Measurements from ENCODE around the gene HLA-G.
"Not testable (repeated sequence)": the region's sequence is repeated elsewhere in the genome, so short reads cannot be mapped to it uniquely, and the experiment has no call there.

The HLA-G gene

DNA sequence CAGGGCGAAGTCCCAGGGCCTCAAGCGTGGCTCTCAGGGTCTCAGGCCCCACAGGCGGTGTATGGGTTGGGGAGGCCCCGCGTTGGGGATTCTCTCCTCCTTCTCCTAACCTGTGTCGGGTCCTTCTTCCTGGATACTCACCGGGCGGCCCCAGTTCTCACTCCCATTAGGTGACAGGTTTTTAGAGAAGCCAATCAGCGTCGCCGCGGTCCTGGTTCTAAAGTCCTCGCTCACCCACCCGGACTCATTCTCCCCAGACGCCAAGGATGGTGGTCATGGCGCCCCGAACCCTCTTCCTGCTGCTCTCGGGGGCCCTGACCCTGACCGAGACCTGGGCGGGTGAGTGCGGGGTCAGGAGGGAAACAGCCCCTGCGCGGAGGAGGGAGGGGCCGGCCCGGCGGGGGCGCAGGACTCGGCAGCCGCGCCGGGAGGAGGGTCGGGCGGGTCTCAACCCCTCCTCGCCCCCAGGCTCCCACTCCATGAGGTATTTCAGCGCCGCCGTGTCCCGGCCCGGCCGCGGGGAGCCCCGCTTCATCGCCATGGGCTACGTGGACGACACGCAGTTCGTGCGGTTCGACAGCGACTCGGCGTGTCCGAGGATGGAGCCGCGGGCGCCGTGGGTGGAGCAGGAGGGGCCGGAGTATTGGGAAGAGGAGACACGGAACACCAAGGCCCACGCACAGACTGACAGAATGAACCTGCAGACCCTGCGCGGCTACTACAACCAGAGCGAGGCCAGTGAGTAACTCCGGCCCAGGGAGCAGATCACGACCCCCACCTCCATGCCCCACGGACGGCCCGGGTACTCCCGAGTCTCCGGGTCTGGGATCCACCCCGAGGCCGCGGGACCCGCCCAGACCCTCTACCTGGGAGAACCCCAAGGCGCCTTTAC lies at the start of gene HLA-G:
HLA-G (plus strand) TSS at position 247 of the 892 bp plus-strand sequence; CDS start at position 267, 20 bp downstream.
- no peak for DNase-seq (ENCODE audit: extremely low read depth in 1 of 2, low read depth in 1 of 2)

DNA sequence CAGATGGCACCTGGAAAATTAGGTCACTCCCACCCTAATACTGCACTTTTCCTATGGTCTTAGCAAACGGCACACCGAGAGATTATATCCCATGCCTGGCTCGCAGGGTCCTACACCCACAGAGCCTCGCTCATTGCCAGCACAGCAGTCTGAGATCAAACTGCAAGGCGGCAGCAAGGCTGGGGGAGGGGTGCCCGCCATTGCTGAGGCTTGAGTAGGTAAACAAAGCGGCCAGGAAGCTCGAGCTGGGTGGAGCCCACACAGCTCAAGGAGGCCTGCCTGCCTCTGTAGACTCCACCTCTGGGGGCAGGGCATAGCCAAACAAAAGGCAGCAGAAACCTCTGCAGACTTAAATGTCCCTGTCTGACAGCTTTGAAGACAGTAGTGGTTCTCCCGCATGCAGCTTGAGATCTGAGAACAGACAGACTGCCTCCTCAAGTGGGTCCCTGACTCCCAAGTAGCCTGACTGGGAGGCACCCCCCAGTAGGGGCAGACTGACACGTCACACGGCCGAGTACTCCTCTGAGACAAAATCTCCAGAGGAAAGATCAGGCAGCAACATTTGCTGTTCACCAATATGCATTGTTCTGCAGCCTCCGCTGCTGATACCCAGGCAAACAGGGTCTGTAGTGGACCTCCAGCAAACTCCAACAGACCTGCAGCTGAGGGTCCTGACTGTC lies 47.5 kb upstream of the HLA-G start:
- DNase-seq (ENCODE audit: extremely low read depth in 1 of 2, low read depth in 1 of 2), result not testable (repeated sequence)

DNA sequence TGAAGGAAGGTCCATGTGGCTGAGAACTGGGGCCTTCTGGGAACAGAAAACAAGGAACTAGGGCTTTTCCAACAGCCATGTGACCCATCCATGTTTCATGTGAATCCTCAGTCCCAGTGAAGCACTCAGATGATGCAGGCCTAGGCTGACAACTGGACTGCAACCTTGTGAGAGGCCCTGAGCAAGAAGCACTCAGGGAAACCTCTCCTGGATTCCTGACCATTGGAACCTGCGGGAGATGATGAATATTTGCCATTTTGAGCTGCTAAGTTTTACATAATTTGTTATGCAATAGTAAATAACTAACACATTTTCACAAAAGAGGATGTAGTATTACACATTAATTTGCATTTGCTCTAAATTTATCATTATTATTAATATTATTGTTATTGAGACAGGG lies 38.4 kb upstream of the HLA-G start:
- DNase-seq (ENCODE audit: extremely low read depth in 1 of 2, low read depth in 1 of 2), result no peak

DNA sequence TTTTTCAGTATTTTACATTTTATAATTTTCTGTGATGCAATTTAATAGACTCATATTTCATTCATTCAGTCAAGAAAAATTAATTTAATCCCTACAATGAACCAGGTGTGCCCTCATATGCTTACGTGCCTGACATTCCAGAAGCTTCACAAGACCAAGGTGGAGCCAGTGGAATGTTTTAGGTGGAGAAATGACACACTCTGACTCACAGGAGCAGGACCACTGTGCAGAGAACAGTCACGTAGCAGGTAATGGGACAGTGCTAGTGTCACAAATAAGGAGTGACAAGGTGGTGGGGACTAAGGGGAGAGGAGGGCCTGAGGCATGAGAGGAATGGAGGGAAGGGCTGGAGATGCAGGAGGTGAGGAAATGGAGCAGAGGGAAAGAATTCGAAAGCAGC lies 37.0 kb upstream of the HLA-G start:
- DNase-seq (ENCODE audit: extremely low read depth in 1 of 2, low read depth in 1 of 2), result no peak

DNA sequence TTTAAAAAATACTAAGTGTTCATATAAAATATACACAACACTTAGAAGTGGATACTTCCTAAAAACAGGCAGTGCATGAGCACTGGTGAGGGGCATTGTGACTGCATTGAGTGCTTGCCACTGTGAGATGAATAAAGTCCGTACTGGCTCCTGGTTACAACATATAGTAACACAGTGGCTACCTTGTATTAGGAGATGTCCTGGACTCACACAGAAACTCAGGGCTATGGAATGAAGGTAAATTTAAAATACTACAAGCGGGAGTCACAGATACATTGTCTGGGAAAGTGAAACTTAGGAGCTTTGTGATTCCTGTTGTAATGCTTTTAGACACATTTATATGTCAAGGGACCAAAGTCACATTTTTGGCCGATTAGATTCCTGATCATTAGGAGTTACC lies 36.5 kb upstream of the HLA-G start:
- no peak for DNase-seq (ENCODE audit: extremely low read depth in 1 of 2, low read depth in 1 of 2)

DNA sequence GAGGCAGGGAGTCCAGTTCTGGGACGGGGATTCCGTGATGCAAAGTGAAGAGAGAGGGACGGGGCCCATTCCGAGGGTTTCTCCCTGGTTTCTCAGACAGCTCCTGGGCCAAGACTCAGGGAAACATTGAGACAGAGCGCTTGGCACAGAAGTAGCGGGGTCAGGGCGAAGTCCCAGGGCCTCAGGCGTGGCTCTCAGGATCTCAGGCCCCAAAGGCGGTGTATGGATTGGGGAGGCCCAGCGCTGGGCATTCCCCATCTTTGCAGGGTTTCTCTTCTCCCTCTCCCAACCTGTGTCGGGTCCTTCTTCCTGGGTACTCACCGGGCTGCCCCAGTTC lies 35.9 kb upstream of the HLA-G start:
- no peak for DNase-seq (ENCODE audit: extremely low read depth in 1 of 2, low read depth in 1 of 2)

DNA sequence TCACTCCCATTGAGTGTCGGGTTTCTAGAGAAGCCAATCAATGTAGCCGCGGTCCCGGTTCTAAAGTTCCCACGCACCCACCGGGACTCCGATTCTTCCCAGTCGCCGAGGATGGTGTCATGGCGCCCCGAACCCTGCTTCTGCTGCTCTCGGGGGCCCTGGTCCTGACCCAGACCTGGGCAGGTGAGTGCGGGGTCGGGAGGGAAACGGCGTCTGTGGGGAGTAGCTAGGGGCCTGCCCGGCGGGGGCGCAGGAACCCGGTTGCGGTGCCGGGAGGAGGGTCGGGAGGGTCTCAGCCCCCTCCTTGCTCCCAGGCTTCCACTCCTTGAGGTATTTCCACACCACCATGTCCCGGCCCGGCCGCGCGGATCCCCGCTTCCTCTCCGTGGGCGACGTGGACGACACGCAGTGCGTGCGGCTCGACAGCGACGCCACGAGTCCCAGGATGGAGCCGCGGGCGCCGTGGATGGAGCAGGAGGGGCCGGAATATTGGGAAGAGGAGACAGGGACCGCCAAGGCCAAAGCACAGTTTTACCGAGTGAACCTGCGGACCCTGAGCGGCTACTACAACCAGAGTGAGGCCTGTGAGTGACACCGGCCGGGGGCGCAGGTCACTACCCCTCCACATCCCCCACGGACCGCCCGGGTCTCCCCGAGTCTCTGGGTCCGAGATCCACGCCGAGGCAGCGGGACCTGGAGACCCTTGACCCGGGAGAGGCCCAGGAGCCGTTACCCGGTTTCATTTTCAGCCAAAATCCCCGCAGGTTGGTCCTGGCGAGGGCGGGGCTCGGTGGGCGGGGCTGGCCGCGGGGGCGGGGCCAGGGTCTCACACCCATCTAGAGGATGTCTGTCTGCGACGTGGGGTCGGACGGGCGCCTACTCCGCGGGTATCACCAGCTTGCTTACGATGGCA lies 35.2 kb upstream of the HLA-G start:
- DNase-seq (ENCODE audit: extremely low read depth in 1 of 2, low read depth in 1 of 2), result peak; percentile 27 to 69

DNA sequence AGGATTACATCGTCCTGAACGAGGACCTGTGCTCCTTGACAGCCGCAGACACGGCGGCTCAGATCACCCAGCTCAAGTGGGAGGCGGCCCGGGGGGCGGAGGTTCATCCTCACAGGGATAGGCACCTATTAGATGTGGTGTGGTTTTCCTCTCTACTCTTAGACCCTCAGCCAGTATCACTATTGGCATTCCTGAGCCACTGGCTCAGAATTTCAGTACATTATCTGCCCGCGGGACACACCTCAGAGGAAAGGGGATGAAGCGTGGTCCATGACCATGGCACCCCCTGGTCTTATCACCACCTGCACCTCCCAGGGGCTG lies 34.6 kb upstream of the HLA-G start:
- no peak for DNase-seq (ENCODE audit: extremely low read depth in 1 of 2, low read depth in 1 of 2)

DNA sequence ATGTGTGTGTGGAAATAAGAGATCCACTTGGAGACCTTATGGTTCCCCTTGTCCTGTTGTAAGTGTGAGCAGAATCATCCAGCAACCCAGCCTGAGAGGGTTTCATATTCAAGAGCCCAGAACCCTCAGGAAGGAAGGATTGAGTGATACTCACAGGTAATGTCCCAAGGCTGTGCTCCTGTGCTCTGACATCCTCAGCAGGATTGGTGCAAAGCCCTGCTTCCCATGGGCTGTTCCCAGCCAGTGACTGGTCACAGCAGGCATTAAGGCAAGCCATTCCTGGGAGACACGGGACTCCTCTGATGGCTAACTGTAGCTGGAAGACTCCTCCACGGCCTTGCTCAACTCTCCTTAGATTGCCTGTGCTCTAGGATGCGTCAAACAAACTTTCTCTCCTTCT lies 33.8 kb upstream of the HLA-G start:
- DNase-seq (ENCODE audit: extremely low read depth in 1 of 2, low read depth in 1 of 2), result no peak

DNA sequence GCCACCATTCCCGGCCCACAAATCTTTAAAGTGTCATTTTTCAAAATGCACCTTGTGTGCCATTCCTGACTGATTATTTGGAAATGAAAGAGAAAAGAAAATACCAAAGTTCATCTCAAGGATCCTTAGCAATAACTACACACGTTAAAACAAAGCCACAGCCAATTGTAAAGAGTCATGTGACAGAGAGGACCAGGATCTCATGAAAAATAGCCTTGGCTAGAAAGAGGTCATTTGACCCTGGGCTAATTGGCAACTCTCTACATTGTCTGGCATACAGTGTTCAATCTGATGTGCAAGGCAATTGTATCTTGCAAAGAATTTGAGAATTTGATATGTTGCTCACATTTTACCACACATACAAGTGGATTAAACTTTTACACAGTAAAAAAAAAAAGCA lies 31.6 kb upstream of the HLA-G start:
- DNase-seq (ENCODE audit: extremely low read depth in 1 of 2, low read depth in 1 of 2), result no peak

DNA sequence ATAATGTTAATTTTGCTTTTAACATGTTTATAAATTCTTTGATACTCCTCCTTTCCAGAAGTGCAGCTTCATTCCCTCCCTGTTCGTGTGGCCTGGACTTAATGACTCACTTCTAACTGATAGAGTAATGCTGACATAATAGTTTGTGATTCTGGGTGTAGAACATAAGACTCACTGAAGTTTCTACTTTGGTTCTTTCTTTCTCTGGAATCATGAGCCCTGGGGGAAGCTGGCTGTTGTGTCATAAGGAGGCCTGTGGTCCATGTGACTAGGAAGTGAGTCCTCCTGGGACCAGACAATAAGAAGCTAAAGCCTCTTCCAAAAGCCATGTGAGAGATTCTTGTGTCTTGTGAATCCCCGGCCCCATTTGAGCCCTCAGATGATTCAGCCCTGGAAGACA lies 30.5 kb upstream of the HLA-G start:
- no peak for DNase-seq (ENCODE audit: extremely low read depth in 1 of 2, low read depth in 1 of 2)

DNA sequence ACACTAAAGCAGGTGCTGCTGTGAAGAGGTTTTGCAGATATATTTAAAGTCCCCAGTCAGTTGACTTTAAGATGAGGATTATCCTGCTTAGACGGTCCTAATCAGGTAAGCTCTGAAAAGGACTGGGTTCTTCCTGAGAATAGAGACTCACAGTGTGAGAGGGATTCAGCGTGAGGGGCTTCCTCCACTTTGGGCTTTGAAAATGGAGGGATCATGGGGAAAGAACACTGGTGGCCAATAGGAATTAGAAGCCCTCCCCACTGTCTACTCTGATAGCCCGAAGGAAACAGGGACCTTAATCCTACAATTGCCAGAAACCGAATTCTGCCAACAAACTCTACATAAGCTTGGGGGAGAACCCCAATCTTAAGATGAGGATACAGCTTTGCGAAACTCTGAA lies 29.7 kb upstream of the HLA-G start:
- DNase-seq (ENCODE audit: extremely low read depth in 1 of 2, low read depth in 1 of 2), result no peak

DNA sequence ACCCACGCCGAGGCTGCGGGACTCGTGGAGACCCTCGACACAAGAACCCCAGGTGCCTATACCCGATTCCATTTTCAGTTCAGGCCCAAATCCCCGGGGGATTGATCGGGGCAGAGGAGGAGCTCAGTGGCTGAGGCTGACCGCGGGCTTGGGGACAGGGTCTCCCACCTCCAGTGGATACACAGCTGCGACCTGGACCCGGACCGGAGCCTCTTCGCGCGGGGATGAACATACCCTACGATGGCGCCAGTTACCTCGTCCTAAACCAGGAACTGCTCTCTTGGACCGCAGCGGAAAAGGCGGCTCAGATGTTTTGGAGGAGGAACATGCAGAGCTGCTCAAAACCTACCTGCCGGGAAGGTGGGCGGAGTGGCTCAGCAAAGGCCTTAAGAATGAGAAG lies 27.4 kb upstream of the HLA-G start:
- DNase-seq (ENCODE audit: extremely low read depth in 1 of 2, low read depth in 1 of 2), result no peak

DNA sequence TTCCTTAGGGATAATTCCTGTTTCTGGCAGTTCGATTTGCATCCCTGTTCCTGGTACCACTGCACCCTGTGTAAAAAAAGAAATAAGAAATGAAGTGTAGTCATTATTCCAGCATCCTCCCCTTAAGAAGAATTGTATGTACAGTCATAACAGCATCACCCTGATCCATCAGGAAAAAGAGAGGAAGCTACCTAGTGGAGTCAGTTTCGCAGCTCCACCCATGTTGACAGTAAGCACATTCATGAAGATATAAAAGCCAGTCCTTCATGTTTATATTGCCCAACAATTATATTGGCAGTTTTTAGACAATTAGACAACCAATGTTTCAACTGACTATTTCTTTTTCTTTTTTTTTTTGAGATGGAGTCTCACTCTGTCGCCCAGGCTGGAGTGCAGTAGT lies 21.2 kb upstream of the HLA-G start:
- DNase-seq (ENCODE audit: extremely low read depth in 1 of 2, low read depth in 1 of 2), result no peak

DNA sequence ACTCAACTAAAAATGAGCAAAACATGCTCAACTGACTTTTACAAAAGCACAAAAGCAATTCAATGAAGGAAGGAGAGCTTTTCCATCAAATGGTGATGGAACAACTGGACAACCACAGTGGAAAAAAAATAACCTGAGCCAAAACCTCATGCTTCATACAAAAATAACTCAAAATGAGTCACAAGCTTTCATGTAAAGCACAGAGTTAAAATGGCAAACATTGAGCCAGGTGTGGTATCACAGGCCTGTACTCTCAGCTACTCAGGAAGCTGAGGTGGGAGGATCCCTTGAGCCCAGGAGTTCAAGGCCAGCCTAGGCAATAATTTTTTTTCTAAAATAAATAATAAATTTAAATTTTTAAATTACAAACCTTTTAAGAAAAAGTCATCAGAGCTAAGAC lies 18.4 kb upstream of the HLA-G start:
- no peak for DNase-seq (ENCODE audit: extremely low read depth in 1 of 2, low read depth in 1 of 2)

DNA sequence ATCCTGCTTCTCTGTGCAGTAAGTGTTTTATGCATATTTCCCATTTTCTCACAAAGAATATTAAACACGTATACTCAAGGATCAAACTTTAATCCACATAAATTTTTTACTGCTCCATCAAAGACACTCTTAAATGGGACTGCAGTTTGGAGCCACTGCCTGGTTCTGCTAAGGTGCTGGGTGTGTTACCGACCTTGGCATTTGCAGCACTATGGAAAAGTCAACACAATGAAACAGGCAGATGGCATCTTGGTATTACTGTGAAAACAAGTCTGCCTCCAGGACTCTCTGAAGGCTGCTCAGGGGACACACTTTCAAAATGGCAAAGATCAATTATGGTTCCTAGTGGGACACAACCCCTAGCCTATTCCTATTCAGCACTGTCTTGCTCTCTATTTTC lies 17.3 kb upstream of the HLA-G start:
- no peak for DNase-seq (ENCODE audit: extremely low read depth in 1 of 2, low read depth in 1 of 2)

DNA sequence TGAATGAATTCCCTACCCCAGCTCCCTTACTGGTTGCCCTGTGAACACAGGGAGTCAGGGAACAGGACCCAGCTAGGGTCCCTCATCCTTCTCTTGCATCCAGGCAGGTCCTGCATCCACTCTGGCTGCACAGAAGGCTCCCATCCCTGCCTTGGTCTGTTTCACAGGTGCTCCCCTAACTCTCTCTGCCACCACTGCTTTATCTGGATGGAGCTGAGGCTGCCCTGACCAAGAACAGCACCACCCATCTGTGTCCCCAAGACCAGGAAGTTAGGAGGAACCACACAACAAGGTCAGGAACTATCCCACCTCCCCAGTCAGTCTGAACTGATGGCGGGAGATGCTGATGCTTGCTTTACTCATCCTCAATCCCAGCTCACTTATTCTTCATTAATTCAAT lies 16.2 kb upstream of the HLA-G start:
- no peak for DNase-seq (ENCODE audit: extremely low read depth in 1 of 2, low read depth in 1 of 2)

DNA sequence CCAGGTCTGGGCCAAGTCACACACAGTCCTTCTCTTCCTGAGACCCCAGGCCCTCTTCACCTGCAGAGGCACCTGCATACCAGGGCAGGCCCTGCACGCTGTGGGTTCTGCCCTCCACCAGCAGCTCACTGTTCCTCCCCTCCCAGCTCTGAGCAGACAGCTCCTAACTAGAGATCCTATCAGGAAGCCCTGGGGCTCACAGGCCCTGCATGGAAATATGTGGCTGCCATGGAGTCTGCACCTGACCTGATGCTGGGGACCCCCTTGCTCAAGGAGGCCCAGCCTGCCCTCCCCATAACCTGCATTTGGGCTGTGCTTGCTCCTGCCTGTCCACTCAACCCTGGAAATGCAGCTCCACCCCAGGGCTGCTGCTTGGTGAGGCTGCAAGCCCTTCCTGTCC lies 14.6 kb upstream of the HLA-G start:
- no peak for DNase-seq (ENCODE audit: extremely low read depth in 1 of 2, low read depth in 1 of 2)

DNA sequence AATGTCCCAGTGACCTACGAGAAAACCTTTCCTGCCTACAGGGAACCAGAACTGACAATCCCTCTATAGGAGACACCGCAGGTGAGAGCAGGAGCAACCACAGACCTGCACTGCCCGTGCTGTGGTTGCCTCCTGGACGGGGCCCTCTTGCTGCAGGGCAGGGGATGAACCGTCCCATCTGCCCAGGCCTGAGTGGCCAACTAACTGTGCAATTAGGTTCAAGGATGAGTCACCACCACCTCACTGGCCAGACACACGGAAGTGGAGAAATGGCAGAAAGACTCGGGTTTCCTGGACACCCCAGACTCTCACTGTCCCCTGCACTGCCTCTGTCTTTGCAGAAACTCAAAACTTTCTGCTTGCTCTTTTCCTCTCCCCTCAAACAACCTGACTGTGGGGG lies 13.8 kb upstream of the HLA-G start:
- DNase-seq (ENCODE audit: extremely low read depth in 1 of 2, low read depth in 1 of 2), result no peak

DNA sequence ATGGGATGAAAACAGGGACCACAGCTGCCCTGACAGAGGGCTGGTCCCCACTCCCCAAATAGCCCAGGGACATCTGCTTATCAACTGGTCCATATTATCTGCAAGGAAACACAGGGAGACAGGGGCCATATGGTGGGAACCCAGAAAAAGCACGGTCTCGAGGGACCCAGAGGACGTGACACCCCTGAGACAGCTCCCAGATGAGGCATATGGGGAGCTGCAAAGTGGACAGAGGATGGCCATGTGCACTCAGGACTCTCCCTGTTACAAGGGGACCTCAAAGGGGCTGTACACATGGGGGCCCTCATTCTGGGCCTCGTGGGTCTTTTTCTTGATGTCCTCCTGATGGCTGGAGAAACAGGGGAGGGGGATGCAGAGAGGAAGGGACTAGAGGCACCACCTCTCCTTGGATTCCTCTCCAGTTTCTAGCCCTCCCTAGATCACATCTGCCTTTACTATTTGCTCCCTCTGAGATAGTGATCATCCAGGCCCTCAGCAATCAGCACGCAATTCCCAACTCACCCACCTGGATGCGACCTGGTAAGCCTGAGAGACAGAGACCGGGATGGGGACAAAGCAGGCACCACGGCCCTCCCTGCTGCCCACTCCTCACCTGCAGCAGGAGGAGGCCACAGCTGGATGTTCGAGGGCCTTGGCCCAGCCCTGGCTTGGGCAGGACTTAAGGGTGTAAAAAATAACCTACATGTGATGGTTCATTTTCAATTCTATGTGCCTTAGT lies 13.1 kb upstream of the HLA-G start:
- DNase-seq (ENCODE audit: extremely low read depth in 1 of 2, low read depth in 1 of 2), result no peak
